Endodermal cell (in vitro differentiated cells): Measurements from ENCODE around the gene EML1. TPM values are rescaled to one million over a fixed set of nuclear protein-coding genes. Genes with fewer than 3 reads are reported as not detected.
A peak's percentile ranks its signal among the peaks of the same experiment; 100 is the strongest.

Source experiments
- DNase-seq: peaks from one replicate; pipeline ENCODE4 v3.0.0-alpha.2; 2017
- H3K27ac ChIP-seq: 2 replicates; pipeline ENCODE4 v1.5.1; 2013; ENCODE audit warnings: mild to moderate bottlenecking, low read depth, low read length, moderate library complexity
- H3K27me3 ChIP-seq: 2 replicates; pipeline ENCODE4 v1.6.1; 2013; ENCODE audit warnings: mild to moderate bottlenecking, low read length, moderate library complexity; ENCODE audit not compliant: insufficient read depth, control insufficient read depth, poor library complexity, severe bottlenecking
- H3K36me3 ChIP-seq: 2 replicates; pipeline ENCODE4 v1.7.0; 2013; ENCODE audit warnings: mild to moderate bottlenecking, low read length, moderate library complexity; ENCODE audit not compliant: control insufficient read depth, insufficient read depth
- H3K4me1 ChIP-seq: one replicate; pipeline ENCODE4 v1.7.0; 2013; ENCODE audit warnings: low read length; ENCODE audit not compliant: control insufficient read depth, insufficient read depth
- H3K4me3 ChIP-seq: 2 replicates; pipeline ENCODE4 v1.5.1; 2013; ENCODE audit warnings: mild to moderate bottlenecking, low read length, moderate library complexity
- H3K9ac ChIP-seq: 2 replicates; pipeline ENCODE4 v1.6.1; 2013; ENCODE audit warnings: mild to moderate bottlenecking, low read length, moderate library complexity; ENCODE audit not compliant: poor library complexity, severe bottlenecking; ENCODE audit errors: extremely low read depth
- H3K9me3 ChIP-seq: 2 replicates; pipeline ENCODE4 v1.6.1; 2013; ENCODE audit warnings: mild to moderate bottlenecking, low read length, moderate library complexity; ENCODE audit not compliant: control insufficient read depth
- H3K27ac Mint-ChIP-seq: 2 replicates; pipeline ENCODE4 v1.8.0; 2020; ENCODE audit warnings: mixed read lengths
- H3K27me3 Mint-ChIP-seq: 2 replicates; pipeline ENCODE4 v1.8.0; 2021; ENCODE audit warnings: mild to moderate bottlenecking, mixed read lengths; ENCODE audit not compliant: insufficient read depth
- H3K36me3 Mint-ChIP-seq: 2 replicates; pipeline ENCODE4 v1.8.0; 2020; ENCODE audit warnings: low read depth, mixed read lengths
- H3K4me1 Mint-ChIP-seq: 2 replicates; pipeline ENCODE4 v1.8.0; 2020; ENCODE audit warnings: mixed read lengths
- H3K4me3 Mint-ChIP-seq: 2 replicates; pipeline ENCODE4 v1.8.0; 2020; ENCODE audit warnings: mild to moderate bottlenecking, moderate library complexity, mixed read lengths
- H3K9me3 Mint-ChIP-seq: 2 replicates; pipeline ENCODE4 v1.8.0; 2020; ENCODE audit warnings: mild to moderate bottlenecking, mixed read lengths
- WGBS, 2 experiments: methylation state at CpG; one replicate each; pipeline versions ENCODE4 v1.1.5 to v1.1.7; 2013; ENCODE audit warnings: missing lambda C conversion rate in 2 of 2, mixed read lengths in 1 of 2; ENCODE audit not compliant: insufficient coverage in 1 of 2, insufficient read length in 1 of 2; 5-methylcytosine and 5-hydroxymethylcytosine counted together
- total RNA-seq, 2 donors: library from RNA; stranded (reverse); fragmentation: NEBNext Ultra II Directional in 1 of 2; extraction: Animal tissue kit (Norgen Biotek cat#: 25700) in 1 of 2; gene quantifications; 2 replicates in 1 of 2; 3 replicates in 1 of 2; pipeline ENCODE4 v1.2.1, GENCODE V29; 2021
- TF ChIP-seq, protein P1 (sequence below): fragments of 200-600 bp; sonication (generic); conservative IDR thresholded peaks from 2 replicates; pipeline ENCODE4 v1.5.0; 2021; ENCODE audit warnings: antibody characterized with exemption, mild to moderate bottlenecking

The EML1 gene
- total RNA-seq, 2 donors from 2014 or later = 25.0 to 31.4 TPM

DNA sequence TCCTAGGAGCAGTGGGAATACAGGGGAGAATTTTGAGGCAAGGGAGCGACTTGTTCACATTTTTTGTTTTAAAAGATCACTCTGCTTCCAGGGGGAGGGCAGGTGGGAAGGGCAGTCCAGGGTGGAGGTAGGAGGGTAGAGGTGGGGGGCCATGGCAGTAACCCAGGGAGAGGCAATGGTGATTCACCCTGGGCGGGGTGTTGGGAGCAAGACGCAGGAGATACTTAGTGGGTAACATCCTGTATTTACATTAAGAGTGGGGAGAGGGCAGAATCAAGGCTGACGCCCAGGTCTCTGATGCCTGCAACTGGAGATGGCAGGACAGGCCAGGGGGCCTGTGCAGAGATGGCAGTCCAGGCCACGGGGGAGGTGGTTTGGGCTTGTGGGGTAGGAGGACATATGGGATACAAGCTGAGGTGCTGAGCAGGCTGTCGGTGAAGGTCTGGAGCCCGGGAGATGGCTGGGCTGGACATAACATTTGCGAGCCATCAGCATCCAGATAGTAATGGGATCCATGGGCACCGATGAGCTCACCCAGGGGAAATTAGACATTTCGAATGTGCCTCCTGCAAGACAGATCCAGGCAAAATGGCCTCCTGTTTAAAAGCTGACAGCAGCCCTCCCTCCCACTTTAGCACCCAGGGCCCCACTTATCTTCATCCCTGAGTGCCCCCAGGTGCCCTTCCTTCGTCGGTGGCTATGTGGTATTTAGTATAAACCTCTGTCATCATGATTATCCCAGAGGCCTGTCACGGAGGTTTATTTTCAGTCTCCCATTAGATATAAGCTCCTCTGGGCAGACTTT is 9.3 kb downstream of the EML1 start:
- H3K4me3 Mint-ChIP-seq = no peak overlapping the region

GRCh38 chr14:99803106-99803775 is 10.0 kb downstream of the EML1 start:
- Histone ChIP-seq H3K4me3 (no peak overlapping the region), H3K9me3 (no peaks in the 10 kb centered on the region), H3K4me1 (no peaks in the 10 kb centered on the region), H3K36me3 (no peaks in the 10 kb centered on the region), H3K27me3 (no peaks in the 10 kb centered on the region), H3K9ac (no peak overlapping the region), H3K27ac (peak overlapping the region; percentile 29)
- 96 to 97% methylated on average over 8 to 13 of the region's 14 CpGs for WGBS, 2 experiments
- no peaks in the 10 kb centered on the region for H3K9me3 Mint-ChIP-seq
- H3K27me3 Mint-ChIP-seq = no peaks in the 10 kb centered on the region
- peaks cover 10% of the 10 kb centered on the region for H3K4me1 Mint-ChIP-seq
- H3K27ac Mint-ChIP-seq = no peak overlapping the region
- no peak for DNase-seq
- TF ChIP-seq, protein P1, sequence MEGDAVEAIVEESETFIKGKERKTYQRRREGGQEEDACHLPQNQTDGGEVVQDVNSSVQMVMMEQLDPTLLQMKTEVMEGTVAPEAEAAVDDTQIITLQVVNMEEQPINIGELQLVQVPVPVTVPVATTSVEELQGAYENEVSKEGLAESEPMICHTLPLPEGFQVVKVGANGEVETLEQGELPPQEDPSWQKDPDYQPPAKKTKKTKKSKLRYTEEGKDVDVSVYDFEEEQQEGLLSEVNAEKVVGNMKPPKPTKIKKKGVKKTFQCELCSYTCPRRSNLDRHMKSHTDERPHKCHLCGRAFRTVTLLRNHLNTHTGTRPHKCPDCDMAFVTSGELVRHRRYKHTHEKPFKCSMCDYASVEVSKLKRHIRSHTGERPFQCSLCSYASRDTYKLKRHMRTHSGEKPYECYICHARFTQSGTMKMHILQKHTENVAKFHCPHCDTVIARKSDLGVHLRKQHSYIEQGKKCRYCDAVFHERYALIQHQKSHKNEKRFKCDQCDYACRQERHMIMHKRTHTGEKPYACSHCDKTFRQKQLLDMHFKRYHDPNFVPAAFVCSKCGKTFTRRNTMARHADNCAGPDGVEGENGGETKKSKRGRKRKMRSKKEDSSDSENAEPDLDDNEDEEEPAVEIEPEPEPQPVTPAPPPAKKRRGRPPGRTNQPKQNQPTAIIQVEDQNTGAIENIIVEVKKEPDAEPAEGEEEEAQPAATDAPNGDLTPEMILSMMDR = no peak
- H3K36me3 Mint-ChIP-seq = no peaks in the 10 kb centered on the region
- H3K4me3 Mint-ChIP-seq = no peak overlapping the region

More for the DNA sequence above, 9.3 kb downstream of the EML1 start:
- no peak for DNase-seq
- H3K36me3 ChIP-seq = no peaks in the 10 kb centered on the region
- no peaks in the 10 kb centered on the region for H3K36me3 Mint-ChIP-seq
- no peaks in the 10 kb centered on the region for H3K27me3 ChIP-seq
- H3K27me3 Mint-ChIP-seq = no peaks in the 10 kb centered on the region
- WGBS, 2 experiments = 89% methylated on average over 9 to 13 of the region's 13 CpGs
- H3K4me3 ChIP-seq = no peak overlapping the region
- TF ChIP-seq, protein P1 = no peak
- no peak overlapping the region for H3K9ac ChIP-seq
- no peaks in the 10 kb centered on the region for H3K9me3 ChIP-seq
- H3K27ac Mint-ChIP-seq = no peak overlapping the region
- peaks cover 10% of the 10 kb centered on the region for H3K4me1 Mint-ChIP-seq
- no peaks in the 10 kb centered on the region for H3K9me3 Mint-ChIP-seq
- no peaks in the 10 kb centered on the region for H3K4me1 ChIP-seq
- no peak overlapping the region for H3K27ac ChIP-seq

DNA sequence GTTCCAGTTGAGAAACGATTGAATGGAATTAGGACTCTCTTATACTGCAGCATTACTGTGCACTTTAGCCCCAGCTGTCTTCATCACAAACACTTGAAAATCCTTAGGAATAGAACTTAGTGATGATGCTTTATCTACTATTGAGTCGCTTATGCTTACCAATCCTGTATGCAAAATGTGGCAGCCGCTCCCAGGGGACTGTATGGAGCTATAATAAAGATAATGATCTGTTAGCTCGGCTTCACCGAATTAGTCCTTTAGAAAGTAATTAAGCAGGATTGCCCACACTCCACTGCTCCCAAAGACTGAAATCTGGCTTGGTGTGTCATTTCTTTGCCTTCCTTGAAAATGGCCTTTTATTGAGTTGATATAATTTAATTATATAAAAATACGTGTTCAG is 10.6 kb downstream of the EML1 start:
- Mint-ChIP-seq H3K4me1 (peaks cover 10% of the 10 kb centered on the region), H3K27ac (no peak overlapping the region), H3K27me3 (no peaks in the 10 kb centered on the region), H3K4me3 (no peak overlapping the region), H3K36me3 (no peaks in the 10 kb centered on the region), H3K9me3 (no peaks in the 10 kb centered on the region)
- Histone ChIP-seq H3K27me3 (no peaks in the 10 kb centered on the region), H3K9ac (no peak overlapping the region), H3K4me3 (no peak overlapping the region), H3K27ac (no peak overlapping the region), H3K9me3 (no peaks in the 10 kb centered on the region), H3K36me3 (no peaks in the 10 kb centered on the region), H3K4me1 (no peaks in the 10 kb centered on the region)
- DNase-seq = no peak
- TF ChIP-seq, protein P1 = no peak
- 94 to 96% methylated on average over 3 to 6 of the region's 6 CpGs for WGBS, 2 experiments
